NOMO-1 treated with DMSO at 0.1 percent for 48 hours (cell line): ENCODE data around the gene TEX53.

Experiments used
- DNase-seq: peaks from one replicate; lab custom pipeline; 2025; ENCODE audit not compliant: unreplicated experiment; lab: John Stamatoyannopoulos, UW

Gene TEX53

DNA sequence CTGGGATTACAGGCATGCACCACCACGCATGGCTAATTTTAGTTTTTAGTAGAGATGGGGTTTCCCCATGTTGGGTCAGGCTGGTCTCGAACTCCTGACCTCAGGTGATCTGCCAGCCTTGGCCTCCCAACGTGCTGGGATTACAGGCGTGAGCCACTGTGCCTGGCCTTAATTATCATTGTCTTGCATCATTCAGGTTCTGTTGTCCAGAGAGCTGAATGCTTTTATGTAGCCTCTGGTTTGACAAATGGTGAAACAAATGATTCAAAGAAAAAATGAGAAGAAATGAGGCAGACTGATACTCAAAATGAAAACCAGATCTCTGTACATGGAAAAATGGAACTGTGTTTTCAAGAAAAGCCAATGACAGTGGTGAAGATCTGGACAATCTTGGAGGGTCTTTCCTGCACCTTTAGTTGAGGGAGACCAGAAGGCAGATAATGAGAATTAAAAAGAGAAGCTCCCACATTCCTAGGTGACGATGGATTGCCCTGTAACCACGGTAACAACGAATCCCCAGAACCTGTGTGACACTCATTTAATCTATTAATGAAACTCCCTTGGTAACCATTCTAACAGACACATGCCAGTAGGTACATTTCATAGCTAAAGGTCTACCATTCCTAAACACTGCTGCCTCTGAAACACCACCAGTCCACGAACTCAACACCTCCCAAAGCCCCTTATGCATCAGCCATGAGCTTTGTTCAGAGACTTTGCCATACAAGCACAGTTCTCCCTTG is 22.8 kb upstream of the TEX53 start:
- DNase-seq, result no peak

DNA sequence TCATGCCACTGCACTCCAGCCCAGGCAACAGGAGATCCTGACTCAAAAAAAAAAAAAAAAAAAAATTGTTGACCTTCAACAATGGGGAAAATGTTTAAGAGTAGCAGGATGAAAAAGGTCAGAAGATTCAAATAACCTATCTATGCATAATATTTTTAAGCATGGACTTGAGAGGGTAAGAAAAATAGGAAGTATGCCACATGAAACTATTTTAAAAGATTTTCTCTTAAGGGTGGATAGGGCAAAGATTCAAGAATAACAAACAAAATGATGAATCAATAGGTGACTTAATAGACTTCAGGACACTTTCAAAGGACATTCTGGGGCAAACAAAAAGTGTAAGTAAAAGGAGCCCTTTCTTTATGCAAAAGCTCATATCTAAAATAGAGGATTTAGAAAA is 21.2 kb upstream of the TEX53 start:
- no peak for DNase-seq

DNA sequence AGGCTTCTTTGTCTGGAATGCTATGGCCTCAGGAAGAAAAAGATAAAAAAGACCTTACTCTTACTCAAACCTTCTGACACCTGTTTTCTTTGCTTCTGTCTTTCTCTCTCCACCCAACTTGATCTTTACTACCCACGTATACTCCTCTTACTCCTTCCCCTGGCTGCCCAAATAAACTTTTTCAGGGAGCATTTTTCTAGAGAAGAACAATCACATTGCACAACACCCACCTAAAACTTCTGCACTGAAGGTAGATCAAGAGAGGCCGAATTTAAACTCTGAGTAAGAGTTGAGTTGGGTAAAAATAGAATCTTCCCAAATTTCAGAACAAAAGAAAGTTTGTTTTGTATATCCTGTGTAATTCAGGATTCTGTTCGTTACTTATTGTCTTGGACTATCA is 20.5 kb upstream of the TEX53 start:
- no peak for DNase-seq

DNA sequence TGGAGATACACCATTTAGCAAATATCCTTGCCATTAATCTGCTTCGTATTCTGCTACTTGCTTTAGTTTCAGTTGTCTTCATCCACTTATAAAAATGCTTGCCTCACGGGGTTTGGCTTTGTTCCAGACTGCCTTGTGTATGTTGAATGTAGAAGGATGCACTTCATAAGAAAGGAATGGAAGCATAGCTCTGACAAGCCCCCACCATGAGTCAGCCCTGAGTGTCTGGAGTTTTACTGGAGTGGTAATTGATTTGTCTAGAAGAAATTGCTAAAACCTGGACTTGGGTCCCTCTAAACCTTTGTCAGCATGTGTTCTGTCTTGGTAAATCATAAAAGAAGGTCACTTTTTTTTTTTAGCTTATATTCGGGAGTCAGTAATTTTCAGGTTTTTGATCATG is 19.8 kb upstream of the TEX53 start:
- DNase-seq, result peak; percentile 22

DNA sequence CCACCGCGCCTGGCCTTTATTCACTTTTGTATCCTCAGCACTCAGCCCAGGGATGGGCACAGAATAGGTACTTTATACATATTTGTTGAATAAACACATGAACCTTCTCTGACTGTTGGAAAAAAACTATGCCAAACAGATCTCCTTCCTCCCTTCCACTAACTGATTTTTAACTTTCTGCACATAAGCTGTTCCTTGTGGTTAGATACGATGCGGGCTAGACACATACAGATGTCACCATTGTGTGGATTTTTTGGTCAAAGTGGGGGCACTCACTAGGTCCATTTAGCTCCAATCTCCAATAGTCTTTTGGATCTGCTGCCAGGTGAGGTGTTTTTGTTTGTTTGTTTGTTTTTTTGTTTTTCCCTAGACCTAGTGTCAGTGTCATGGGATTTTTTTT is 19.3 kb upstream of the TEX53 start:
- no peak for DNase-seq

DNA sequence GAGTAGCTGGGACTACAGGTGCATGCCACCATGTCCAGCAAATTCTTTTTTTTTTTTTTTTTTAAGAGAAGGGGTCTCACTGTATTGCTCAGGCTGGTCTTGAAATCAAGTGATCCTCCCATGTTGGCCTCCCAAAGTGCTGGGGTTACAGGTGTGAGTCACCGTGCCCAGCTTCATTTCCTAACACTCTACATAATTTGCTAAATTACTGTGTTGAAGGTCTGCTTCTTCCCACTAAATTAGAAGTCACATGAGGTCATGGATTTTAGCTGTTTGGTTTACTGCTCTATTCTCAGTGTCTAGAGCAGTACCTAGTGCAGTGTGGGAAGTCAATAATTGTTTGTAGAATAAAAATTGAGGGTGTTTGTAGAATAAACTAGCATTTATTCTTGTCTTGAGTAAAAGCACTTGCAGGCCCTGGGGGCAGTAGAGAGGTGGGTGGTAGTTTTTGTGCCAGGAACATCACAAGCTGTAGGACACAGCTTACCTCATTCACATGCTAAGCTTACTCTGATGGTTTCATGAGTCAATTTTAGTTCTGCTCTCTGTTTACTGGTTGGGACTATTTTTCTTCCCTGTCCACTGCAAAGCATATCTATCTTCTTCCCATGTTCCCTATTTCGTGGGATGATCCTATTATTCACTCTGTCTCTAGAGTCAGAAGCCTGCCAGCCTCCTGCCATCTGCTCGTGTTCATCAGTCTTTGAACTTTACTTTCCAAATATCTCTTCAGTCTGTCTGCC is 17.4 kb upstream of the TEX53 start:
- DNase-seq, result no peak

DNA sequence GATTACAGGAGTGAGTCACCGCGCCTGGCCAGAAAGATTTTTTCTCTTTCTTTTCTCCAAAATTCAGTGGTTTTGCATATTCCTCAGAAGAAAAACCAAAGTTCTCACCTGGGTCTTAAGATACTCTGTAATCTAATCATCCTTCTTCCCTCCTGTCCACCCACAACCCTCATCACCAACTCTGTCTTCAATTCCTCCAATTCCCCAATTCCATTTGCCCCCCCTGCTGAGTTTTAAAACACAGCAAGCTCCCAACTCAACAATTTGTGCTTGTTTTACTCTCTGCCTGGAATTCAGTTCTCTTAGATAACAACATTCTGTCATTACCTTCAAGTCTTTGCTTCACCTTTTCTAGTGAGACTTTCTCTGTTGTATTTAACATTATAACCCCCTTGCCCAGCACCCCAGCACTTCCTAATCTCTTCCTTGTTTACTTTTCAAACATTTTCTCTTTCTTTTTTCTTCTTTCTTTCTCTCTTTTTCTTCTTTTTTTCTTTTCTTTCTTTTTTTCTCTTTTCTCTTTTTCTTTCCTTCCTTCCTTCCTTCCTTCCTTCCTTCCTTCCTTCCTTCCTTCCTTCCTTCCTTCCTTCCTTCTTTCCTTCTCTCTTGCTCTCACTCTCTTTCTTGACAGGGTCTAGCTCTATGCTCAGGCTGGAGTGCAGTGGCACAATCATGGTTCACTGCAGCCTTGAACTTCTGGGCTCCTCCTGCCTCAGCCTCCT is 16.6 kb upstream of the TEX53 start:
- no peak for DNase-seq

DNA sequence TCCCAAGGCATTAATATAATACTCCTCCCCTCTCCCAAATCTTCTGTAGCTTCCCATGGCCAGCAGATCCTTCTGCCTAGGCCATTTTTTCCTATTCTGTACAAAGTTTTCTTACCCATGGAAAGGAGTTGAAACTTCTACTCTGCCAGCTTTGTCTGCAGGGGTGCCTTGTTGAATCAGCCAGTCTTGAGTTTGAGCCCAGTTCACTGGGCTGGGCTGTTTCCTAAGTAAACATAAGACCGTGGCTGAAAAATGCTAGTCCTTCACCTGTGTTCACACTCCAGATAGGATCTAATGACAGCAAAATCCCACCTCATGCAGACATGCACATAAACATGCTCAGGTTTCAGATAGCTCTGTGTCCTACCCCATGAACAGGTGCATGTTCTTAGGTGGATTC is 14.0 kb upstream of the TEX53 start:
- no peak for DNase-seq

DNA sequence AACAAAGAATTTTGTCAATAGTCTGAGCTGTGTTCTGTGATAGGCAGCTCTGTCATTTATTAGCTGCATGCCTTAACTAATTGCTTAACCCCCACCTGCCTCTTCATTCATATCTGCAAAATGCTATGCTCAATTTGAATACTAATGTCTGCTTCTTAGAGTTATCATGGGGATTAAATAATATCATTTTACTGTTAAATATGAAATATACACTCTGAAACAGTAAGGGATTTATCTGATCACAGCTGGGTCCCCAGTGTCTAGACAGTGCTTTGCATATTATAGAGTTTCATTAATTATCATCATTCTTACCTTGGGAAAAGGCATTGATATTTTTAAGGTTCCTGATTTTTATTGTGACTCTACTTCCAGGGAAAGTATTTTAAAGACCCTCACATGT is 12.4 kb upstream of the TEX53 start:
- DNase-seq, result no peak

DNA sequence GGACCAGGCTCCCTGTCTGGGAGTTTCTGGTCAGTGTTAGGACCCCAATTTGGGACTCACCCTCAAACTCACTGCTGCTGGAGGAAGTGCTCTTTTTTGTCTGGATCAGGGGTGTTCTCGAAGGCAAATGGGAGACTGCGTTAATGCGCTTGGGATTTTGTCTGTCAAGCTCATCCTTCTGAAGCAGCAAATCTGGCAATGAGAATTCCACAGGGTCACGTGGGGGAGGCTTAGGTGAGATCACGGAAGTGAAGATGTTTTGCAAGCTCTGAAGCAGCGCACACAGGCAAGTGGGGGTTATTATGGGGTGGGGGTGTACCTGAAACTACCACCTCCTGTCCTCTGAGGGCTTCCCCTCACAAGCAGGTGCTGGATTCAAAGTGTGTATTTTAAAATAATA is 10.5 kb upstream of the TEX53 start:
- DNase-seq, result no peak

DNA sequence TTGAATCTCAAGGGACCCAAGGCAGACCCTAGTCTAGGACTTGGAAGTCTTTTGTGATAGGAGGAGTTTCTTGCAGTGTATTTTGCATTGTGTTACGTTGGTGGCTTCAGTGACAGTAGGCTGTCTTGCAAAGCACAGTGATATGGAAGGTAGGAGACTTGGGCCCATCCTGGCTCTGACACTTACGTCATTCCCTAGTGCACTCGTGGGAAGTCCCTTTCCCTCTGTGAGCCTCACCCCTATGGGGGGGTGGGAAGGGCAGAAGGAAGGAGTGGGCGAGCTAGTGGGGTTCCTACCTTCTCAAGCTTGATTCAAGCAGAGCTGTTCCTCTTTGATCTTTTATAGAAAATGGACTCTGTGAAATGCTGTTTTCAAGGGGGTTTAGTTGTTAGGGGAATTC is 9.2 kb upstream of the TEX53 start:
- no peak for DNase-seq

DNA sequence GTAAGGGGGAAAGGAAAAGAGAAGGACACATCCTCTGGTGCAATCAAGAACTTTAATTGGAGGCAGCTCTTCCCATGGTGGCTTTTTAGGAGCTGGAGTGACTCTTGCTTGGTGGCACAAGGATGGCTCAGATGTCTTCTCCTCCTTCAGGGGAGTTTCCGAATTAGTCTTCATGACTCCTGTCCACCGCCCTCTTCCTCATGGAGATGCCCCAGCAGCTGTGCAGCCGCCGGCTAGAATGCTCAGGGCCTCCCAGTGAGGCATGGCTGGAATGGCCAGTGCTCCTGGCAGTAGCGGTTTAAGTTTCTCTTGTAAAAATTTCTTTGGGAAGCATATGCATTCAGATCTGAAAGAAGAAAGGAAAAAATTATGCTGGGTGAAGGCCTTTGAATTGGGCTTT is 8.8 kb upstream of the TEX53 start:
- DNase-seq, result no peak

DNA sequence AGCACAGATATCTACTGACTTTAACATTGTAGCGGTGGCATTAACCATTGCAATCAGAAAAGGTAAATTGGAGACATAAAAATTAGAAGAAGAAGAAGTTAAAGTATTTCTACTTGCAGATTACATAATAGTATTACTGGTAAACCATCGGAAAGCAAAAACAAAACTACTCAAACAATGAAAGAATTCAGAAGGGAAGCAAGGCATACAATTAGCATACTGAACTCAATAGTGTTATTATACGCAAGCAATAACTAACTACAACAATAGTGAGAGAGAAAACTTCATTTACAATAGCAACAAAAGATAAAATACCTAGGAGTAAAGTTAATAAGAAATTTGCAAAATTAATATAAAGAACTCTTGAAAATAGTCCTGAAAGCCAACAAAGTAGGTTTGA is 6.6 kb upstream of the TEX53 start:
- no peak for DNase-seq

DNA sequence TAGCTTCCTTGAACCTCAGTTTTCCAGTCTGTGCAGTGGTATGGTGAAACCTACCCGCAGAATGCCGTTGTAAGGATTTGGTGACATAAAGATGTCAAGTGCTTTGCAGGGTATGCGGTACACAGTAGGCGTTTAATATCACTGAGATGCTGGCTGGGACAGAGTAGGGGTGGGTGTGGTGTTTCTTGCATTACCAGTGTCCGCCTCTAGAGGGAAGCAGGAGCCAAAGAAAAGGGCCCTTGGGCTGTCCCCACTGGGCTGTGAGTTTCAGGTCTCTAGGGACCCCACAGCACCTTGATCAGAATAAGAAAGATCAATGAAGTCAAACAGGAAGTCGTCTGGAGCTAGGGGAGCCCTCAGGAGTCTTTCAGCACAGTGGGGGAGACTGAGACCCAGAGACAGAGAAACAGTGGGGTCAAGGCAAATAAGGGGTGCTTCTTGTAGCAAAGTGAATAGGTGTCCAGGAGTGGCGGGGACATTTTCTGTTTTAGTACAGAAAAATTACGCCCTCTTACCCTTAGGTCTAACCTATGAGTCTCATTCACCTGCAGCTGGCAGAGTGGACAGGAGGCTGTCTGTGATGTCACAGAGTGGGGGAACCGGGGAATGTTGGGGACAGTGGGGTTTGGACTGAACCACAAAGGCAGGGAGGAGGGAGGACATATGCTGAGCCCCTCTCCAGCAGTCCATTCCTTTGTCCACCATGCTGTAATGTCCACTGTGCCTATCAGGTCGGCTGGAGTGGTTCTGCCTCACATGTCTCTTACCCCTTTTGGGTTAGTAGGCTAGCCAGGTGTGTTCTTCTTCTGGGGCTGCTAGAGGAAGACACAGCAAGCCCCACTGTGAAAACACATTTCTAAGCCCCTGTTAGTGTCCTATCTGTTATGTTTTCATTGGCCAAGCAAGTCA is 4.7 kb upstream of the TEX53 start:
- no peak for DNase-seq

DNA sequence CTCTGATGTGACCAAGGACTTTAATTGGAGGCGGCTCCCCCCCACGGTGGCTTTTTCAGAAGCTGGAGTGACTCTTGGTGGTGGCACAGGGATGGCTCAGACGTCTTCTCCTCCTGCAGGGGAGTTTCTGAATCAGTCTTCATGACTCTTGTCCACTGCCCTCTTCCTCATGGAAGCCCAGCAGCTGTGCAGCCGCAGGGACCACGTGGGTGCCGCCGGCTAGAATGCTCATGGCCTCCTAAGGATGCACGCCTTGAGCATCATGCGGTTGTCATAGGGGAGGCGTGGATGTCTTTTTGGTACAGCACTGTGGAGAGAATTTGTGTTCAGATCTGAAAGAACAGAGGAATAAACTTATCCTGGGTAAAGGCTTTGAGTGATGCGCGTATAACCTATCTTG is 1.3 kb downstream of the TEX53 start:
- no peak for DNase-seq

DNA sequence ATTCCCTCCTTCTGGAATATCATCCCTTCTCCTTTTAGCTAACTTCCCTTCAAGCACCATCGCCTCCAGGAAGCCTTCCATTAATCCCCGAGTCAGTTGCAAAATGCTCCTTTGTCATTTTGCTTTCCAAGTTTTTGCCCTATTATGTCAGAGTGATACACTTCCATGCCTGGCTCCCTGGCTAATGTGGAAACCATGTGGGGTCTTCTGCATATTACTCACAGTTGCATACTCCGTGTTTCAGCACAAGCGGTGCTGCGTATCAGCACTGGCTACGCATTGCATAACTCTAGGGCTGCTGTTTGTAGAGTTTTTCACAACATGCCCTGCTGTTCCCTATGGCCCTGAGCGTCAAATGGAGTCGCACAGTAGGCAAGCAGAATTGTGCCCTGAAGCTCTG is 1.9 kb downstream of the TEX53 start:
- DNase-seq, result no peak

DNA sequence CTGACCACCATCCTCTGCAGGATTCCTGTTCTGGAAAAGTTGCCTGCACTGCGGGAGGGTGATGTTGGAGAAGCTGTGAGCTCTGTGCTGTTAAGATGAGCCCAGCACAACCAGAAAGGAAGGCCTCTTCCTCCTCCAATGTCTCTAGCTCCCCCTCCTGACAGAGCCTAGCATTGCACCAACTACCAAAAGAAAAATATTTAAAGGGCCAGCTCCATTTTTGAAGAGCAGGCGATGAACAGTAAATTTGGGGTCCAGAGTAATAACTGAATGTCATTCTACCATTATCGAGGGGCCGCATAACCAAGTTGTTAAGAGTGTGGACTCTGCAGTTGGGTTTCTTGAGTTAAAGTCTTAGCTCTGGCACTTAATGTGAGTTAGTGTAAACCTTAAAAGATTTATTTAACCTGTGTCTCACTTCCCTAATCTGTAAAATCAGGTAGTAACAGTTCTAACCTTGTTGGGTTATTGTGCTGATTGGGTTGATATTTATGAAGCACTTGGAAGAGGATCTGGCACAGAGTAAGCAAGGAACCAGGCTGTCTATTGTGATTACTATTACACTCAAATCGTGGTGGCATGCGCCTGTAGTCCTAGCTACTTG is 3.9 kb downstream of the TEX53 start:
- DNase-seq, result peak; percentile 67

DNA sequence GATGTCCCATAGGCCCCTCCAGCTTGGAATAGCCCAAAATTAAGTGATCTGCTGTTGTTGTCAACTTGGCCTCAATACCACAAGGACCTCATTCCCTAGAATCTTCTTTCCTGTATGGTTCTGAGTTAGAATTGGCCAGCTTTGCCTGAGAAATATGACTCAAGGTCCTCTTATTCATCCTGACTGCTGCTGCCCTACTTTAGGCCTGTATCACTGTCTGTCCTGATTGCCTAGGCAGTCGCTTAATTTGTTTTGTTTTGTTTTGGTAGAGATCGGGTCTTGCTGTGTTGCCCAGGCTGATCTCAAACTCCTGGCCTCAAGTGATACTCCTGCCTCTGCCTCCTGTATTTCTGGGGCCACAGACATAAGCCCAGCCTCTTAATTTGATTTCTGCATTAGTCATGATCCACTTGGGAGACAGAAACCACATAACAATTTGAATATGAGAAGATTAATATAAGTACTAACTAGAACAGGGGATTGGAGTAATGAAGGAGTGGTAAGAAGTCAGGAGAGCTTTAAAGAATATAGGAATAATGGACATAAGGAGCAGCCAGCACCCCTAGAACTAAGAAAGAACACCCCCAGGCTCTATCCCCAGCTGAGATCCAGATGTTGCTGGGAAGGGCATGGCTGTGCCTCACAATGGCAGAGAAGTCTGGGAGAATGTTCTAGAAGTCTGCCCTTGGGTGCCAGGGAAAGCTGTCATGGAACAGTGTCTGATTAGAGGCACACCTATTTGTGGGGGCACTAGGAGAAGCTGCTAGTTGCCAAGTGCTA is 4.6 kb downstream of the TEX53 start:
- no peak for DNase-seq

DNA sequence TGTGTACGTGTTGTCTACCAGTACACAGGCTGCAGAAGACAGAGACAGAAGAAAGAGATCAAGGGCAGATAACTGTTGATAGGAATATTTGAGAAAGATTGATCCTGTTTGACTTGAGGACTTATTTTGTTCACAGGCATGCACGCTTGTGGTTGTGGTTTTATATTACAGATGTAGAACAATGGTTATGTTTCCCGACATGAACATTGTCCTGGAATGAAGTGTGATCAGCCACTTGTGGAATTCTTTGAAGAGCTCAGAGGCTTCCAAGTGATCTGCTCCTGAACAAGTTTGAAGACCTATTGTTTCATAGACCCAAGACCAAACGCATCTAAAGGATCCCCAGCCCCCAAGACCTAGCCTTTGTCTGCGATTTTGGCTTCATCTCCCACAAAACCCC is 13.7 kb downstream of the TEX53 start:
- DNase-seq, result no peak

DNA sequence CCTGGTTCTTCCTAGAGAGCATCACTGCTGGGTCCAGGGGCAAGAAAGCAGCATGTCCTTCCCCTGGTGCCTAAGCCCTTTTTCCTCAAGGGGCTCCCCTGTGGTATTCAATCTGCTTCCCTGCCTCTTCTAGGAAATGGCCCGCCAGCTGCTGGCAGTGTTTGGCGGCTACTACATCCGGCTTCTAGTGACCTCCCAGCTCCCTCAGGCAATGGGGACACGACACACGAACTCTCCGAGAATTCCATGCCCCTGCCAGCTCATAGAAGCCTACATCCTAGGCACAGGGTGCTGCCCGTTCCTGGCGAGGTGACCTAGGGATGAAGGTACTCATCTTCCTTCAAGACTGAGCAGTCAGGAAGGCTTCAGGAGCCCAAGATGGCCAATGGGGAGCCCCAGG is 14.6 kb downstream of the TEX53 start:
- no peak for DNase-seq
